Caco-2 (cell line): ENCODE results near the gene SLC6A7. TPM values are rescaled to one million over a fixed set of nuclear protein-coding genes. Genes with fewer than 3 reads are reported as not detected.

ENCODE experiments used
- BruUV-seq: library from RNA; stranded (reverse); fragments of 400-500 nt; replicated peaks from 2 replicates; lab custom pipeline; 2021; lab: Mats Ljungman, UMichigan
- CTCF ChIA-PET: fragments of 300-600 bp; sonication (Branson Sonifier 250); formaldehyde crosslinking; loops from one replicate; lab custom pipeline; 2022; ENCODE audit warnings: antibody characterized with exemption; lab: Charles Lee
- POLR2A ChIA-PET: fragments of 300-600 bp; sonication (Branson Sonifier 250); formaldehyde crosslinking; loops from one replicate; lab custom pipeline; 2022; ENCODE audit warnings: antibody characterized with exemption; lab: Charles Lee
- DNase-seq, 2 experiments: peaks; one replicate each; pipeline versions ENCODE4 v3.0.0 to v3.0.0-alpha.2; 2020 to 2022
- H3K27me3 ChIP-seq: replicated peaks from 2 replicates; pipeline ENCODE4 v1.6.0; 2011; ENCODE audit warnings: low read length; ENCODE audit not compliant: control insufficient read depth, insufficient read depth
- H3K36me3 ChIP-seq: 2 replicates; pipeline ENCODE4 v1.5.1; 2011; ENCODE audit warnings: low read length; ENCODE audit not compliant: control insufficient read depth, insufficient read depth
- H3K4me1 ChIP-seq: fragments of 250-450 bp; sonication (Bioruptor Pico); 2 replicates; pipeline ENCODE4 v1.5.1; 2020; ENCODE audit warnings: mild to moderate bottlenecking
- H3K4me3 ChIP-seq: 2 replicates; pipeline ENCODE4 v1.5.1; 2011; ENCODE audit warnings: low read depth, mild to moderate bottlenecking, control low read depth, low read length
- H3K9me3 ChIP-seq: fragments of 250-450 bp; sonication (Bioruptor Pico); 2 replicates; pipeline ENCODE4 v1.5.1; 2020; ENCODE audit warnings: mild to moderate bottlenecking, moderate library complexity
- H3K27ac Mint-ChIP-seq: one replicate; pipeline ENCODE4 v1.8.0; 2022; ENCODE audit warnings: mixed read lengths; ENCODE audit not compliant: unreplicated experiment
- H3K27me3 Mint-ChIP-seq: one replicate; pipeline ENCODE4 v1.8.0; 2022; ENCODE audit warnings: mixed read lengths; ENCODE audit not compliant: insufficient read depth, unreplicated experiment
- H3K36me3 Mint-ChIP-seq: one replicate; pipeline ENCODE4 v1.8.0; 2022; ENCODE audit warnings: mild to moderate bottlenecking, mixed read lengths; ENCODE audit not compliant: insufficient read depth, unreplicated experiment
- H3K4me1 Mint-ChIP-seq: one replicate; pipeline ENCODE4 v1.8.0; 2022; ENCODE audit warnings: low read depth, mixed read lengths; ENCODE audit not compliant: unreplicated experiment
- H3K4me3 Mint-ChIP-seq: one replicate; pipeline ENCODE4 v1.8.0; 2022; ENCODE audit warnings: mild to moderate bottlenecking, moderate library complexity, mixed read lengths; ENCODE audit not compliant: unreplicated experiment
- H3K9me3 Mint-ChIP-seq: one replicate; pipeline ENCODE4 v1.8.0; 2022; ENCODE audit warnings: mixed read lengths; ENCODE audit not compliant: unreplicated experiment
- CTCF ChIP-seq, 2 experiments: fragments of 200-600 bp in 1 of 2; IDR thresholded peaks; 1 replicate in 1 of 2; 2 replicates in 1 of 2; pipeline versions ENCODE4 v1.5.1 to v1.8.0; 2011 to 2022; ENCODE audit warnings: antibody characterized with exemption in 1 of 2, control low read depth in 1 of 2, inconsistent platforms in 1 of 2, low read depth in 1 of 2, low read length in 1 of 2, mild to moderate bottlenecking in 1 of 2, moderate library complexity in 1 of 2; ENCODE audit not compliant: insufficient read depth in 1 of 2, severe bottlenecking in 1 of 2, unreplicated experiment in 1 of 2
- intact Hi-C: fragments of 100-400 bp; cut with micrococcal nuclease; formaldehyde crosslinking; loops from one replicate; pipeline ENCODE4 v1.10.0; 2022; ENCODE audit not compliant: unreplicated experiment
- total RNA-seq: library from RNA; stranded (reverse); gene quantifications from 2 replicates; pipeline ENCODE4 v1.2.3, GENCODE V29; 2022

SLC6A7 gene
- total RNA-seq, 1 experiment from 2014 or later, result not detected

GRCh38 chr5:150223474-150223873, 33.6 kb downstream of the SLC6A7 start:
- no peaks in the 10 kb centered on the region for H3K36me3 Mint-ChIP-seq
- BruUV-seq, result no TSS peak
- no peaks in the 10 kb centered on the region for H3K9me3 Mint-ChIP-seq
- no peaks in the 10 kb centered on the region for H3K4me1 Mint-ChIP-seq
- TF ChIP-seq CTCF (IDR thresholded peaks at IDR 0.05; ENCODE audit: insufficient read depth in 1 of 2, low read depth in 1 of 2, low read length in 1 of 2, severe bottlenecking in 1 of 2, unreplicated experiment in 1 of 2), result no peak
- no peak overlapping the region for H3K4me3 ChIP-seq
- H3K27me3 Mint-ChIP-seq, result no peaks in the 10 kb centered on the region
- no peaks in the 10 kb centered on the region for H3K9me3 ChIP-seq
- intact Hi-C loops, result no loop called here
- H3K27ac Mint-ChIP-seq, result no peak overlapping the region
- H3K27me3 ChIP-seq, result no peaks in the 10 kb centered on the region
- CTCF ChIA-PET, result no interaction called here
- no peak for DNase-seq
- H3K4me1 ChIP-seq, result no peaks in the 10 kb centered on the region
- H3K36me3 ChIP-seq, result no peaks in the 10 kb centered on the region
- POLR2A ChIA-PET, result no interaction called here
- no peak overlapping the region for H3K4me3 Mint-ChIP-seq

- BruUV-seq, result no TSS peak
- POLR2A ChIA-PET, result no interaction called here
- no peak for TF ChIP-seq CTCF (IDR thresholded peaks at IDR 0.05; ENCODE audit: insufficient read depth in 1 of 2, low read depth in 1 of 2, low read length in 1 of 2, severe bottlenecking in 1 of 2, unreplicated experiment in 1 of 2)
Measured at GRCh38 chr5:150224483-150225027, 34.7 kb downstream of the SLC6A7 start.

GRCh38 chr5:150227036-150227435, 37.2 kb downstream of the SLC6A7 start:
- CTCF ChIA-PET, result no interaction called here
- intact Hi-C loops, result no loop called here
- H3K4me3 Mint-ChIP-seq, result no peak overlapping the region
- POLR2A ChIA-PET, result no interaction called here
- H3K27ac Mint-ChIP-seq, result no peak overlapping the region
- no peak for DNase-seq
- H3K36me3 Mint-ChIP-seq, result no peaks in the 10 kb centered on the region
- H3K9me3 Mint-ChIP-seq, result no peaks in the 10 kb centered on the region
- H3K4me1 Mint-ChIP-seq, result no peaks in the 10 kb centered on the region
- Histone ChIP-seq H3K27me3 (no peaks in the 10 kb centered on the region), H3K9me3 (no peaks in the 10 kb centered on the region), H3K4me1 (no peaks in the 10 kb centered on the region), H3K4me3 (no peak overlapping the region), H3K36me3 (no peaks in the 10 kb centered on the region)
- no peaks in the 10 kb centered on the region for H3K27me3 Mint-ChIP-seq
- BruUV-seq, result no TSS peak
- no peak for TF ChIP-seq CTCF (IDR thresholded peaks at IDR 0.05; ENCODE audit: insufficient read depth in 1 of 2, low read depth in 1 of 2, low read length in 1 of 2, severe bottlenecking in 1 of 2, unreplicated experiment in 1 of 2)

More at GRCh38 chr5:150224483-150225027, 34.7 kb downstream of the SLC6A7 start:
- Mint-ChIP-seq H3K27ac (no peak overlapping the region), H3K4me1 (no peaks in the 10 kb centered on the region), H3K4me3 (no peak overlapping the region), H3K36me3 (no peaks in the 10 kb centered on the region), H3K9me3 (no peaks in the 10 kb centered on the region), H3K27me3 (no peaks in the 10 kb centered on the region)
- no peaks in the 10 kb centered on the region for H3K36me3 ChIP-seq
- H3K27me3 ChIP-seq, result no peaks in the 10 kb centered on the region
- H3K4me1 ChIP-seq, result no peaks in the 10 kb centered on the region
- CTCF ChIA-PET, result no interaction called here
- no peaks in the 10 kb centered on the region for H3K9me3 ChIP-seq
- no peak for DNase-seq
- H3K4me3 ChIP-seq, result no peak overlapping the region
- intact Hi-C loops, result no loop called here
